ENCODE measurements around the gene APOB.

The APOB gene

DNA sequence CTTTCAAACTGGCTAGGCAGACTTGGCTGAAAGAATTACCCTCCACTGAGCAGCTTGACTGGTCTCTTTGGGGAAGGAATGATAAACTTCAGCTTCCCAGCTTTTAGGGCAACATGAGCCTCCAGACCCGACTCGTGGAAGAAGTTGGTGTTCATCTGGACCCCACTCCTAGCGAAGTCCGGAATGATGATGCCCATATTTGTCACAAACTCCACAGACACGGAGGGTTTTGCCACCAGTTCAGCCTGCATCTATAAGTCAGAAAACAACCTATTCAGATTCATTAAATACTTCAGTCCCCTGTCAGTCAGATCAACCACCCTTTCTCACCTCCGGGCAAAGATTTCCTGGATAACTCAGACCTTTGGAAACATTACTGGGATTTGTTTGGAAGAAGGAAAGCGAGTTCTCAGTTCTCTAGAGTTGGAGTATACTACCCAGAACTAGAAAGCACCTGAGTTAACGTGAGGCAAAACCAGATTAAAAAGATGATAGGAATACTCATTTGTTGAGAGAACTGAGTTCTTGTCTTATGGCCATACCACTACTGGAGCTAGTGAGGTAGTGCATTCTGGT, 21.0 kb downstream of the APOB start:
- Histone ChIP-seq H4K5ac (ENCODE audit: low read length) (no peak overlapping the region), H3K4me3 (ENCODE audit: low read length) (no peak overlapping the region), H2AK5ac (ENCODE audit: low read length) (no peak overlapping the region), H2BK120ac (ENCODE audit: low read depth, low read length) (no peak overlapping the region), H3K18ac (ENCODE audit: low read length) (no peak overlapping the region), H3K4ac (ENCODE audit: low read depth, low read length) (no peak overlapping the region), H3K79me1 (ENCODE audit: low read length) (no peaks in the 10 kb centered on the region), H3K4me1 (ENCODE audit: control insufficient read depth, low read depth, low read length) (no peaks in the 10 kb centered on the region), H3K9ac (ENCODE audit: low read length) (no peak overlapping the region), H2BK15ac (replicated peaks; ENCODE audit: low read depth) (no peak overlapping the region), H3K79me2 (ENCODE audit: control insufficient read depth, insufficient read depth, low read length) (no peaks in the 10 kb centered on the region), H4K8ac (ENCODE audit: low read depth, low read length) (no peak overlapping the region), H2BK5ac (ENCODE audit: low read length) (no peak overlapping the region), H3K27ac (ENCODE audit: low read depth, low read length) (no peak overlapping the region), H3K23ac (ENCODE audit: low read length) (no peak overlapping the region), H3K4me2 (ENCODE audit: low read length) (no peak overlapping the region), H3K56ac (ENCODE audit: low read length) (no peak overlapping the region), H3K27me3 (ENCODE audit: insufficient read depth, low read length, poor library complexity) (no peaks in the 10 kb centered on the region), H3K36me3 (ENCODE audit: control insufficient read depth, insufficient read depth, low read length) (no peaks in the 10 kb centered on the region)
- no peak for DNase-seq
- no CpG with 5 or more reads among the region's 8 CpGs for WGBS (ENCODE audit: extremely low coverage, insufficient coverage, low lambda C conversion rate)

DNA sequence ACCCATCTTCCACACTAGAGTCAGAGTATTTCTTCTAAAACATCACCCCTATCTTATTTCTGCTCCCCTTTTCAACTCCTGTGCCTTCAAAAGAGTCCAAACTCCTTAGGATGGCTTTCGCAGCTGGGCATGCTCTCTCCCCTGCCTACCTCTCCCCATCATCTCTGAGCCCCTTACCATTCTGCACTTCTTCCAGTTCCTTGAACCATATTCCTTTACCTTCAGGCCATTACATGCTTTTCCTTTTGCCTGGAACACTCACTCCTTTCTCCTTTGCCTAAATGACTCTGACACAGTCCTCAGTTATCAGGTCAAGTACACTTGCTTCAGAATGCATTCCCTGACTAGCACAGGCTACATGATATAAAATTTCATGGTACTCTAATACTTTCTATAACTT, 22.4 kb downstream of the APOB start:
- H3K79me2 ChIP-seq (ENCODE audit: control insufficient read depth, insufficient read depth, low read length) = no peaks in the 10 kb centered on the region
- H4K8ac ChIP-seq (ENCODE audit: low read depth, low read length) = no peak overlapping the region
- no peak overlapping the region for H3K23ac ChIP-seq (ENCODE audit: low read length)
- H2BK15ac ChIP-seq (replicated peaks; ENCODE audit: low read depth) = no peak overlapping the region
- H2AK5ac ChIP-seq (ENCODE audit: low read length) = no peak overlapping the region
- H3K4me3 ChIP-seq (ENCODE audit: low read length) = no peak overlapping the region
- H3K4me2 ChIP-seq (ENCODE audit: low read length) = no peak overlapping the region
- H2BK5ac ChIP-seq (ENCODE audit: low read length) = no peak overlapping the region
- H3K4ac ChIP-seq (ENCODE audit: low read depth, low read length) = no peak overlapping the region
- no CpG with 5 or more reads among the region's 1 CpG for WGBS (ENCODE audit: extremely low coverage, insufficient coverage, low lambda C conversion rate)
- no peaks in the 10 kb centered on the region for H3K4me1 ChIP-seq (ENCODE audit: control insufficient read depth, low read depth, low read length)
- DNase-seq = no peak
- H2BK120ac ChIP-seq (ENCODE audit: low read depth, low read length) = no peak overlapping the region
- no peak overlapping the region for H3K56ac ChIP-seq (ENCODE audit: low read length)
- no peaks in the 10 kb centered on the region for H3K36me3 ChIP-seq (ENCODE audit: control insufficient read depth, insufficient read depth, low read length)
- H3K79me1 ChIP-seq (ENCODE audit: low read length) = no peaks in the 10 kb centered on the region
- no peak overlapping the region for H4K5ac ChIP-seq (ENCODE audit: low read length)
- no peaks in the 10 kb centered on the region for H3K27me3 ChIP-seq (ENCODE audit: insufficient read depth, low read length, poor library complexity)
- H3K18ac ChIP-seq (ENCODE audit: low read length) = no peak overlapping the region
- no peak overlapping the region for H3K27ac ChIP-seq (ENCODE audit: low read depth, low read length)
- H3K9ac ChIP-seq (ENCODE audit: low read length) = no peak overlapping the region

DNA sequence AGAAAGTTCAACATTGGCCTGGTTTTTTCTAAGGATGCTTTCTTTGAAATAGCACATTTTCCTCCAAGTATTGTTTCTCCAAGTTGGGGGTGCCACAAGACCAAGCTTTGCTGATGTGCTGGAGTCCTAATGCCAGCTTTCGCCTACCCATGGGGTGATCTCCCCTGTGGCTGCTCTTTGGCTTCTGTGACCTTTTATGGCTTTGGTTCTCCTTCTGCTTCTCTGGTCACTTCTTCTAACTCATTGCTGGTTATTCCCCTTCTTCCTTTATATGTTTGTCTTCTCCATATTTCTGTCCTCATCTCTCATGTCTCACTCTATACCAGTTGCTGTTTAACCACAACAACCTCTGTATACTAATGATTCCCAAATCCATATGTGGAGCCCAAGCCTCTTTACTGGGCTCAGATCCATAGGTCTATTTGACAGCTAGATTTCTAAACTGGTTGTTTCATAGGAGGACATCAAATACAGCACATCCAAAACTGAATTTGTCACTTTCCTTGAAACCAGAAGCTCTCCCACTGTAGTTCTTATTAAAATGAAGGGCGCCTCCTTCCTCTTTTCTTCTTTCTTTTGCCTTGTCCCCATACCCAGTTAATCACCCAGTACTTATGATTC, 23.1 kb downstream of the APOB start:
- Histone ChIP-seq H3K9ac (ENCODE audit: low read length) (no peak overlapping the region), H3K79me1 (ENCODE audit: low read length) (no peaks in the 10 kb centered on the region), H3K56ac (ENCODE audit: low read length) (no peak overlapping the region), H4K5ac (ENCODE audit: low read length) (no peak overlapping the region), H2BK5ac (ENCODE audit: low read length) (no peak overlapping the region), H3K36me3 (ENCODE audit: control insufficient read depth, insufficient read depth, low read length) (no peaks in the 10 kb centered on the region), H4K8ac (ENCODE audit: low read depth, low read length) (no peak overlapping the region), H3K27ac (ENCODE audit: low read depth, low read length) (no peak overlapping the region), H3K18ac (ENCODE audit: low read length) (no peak overlapping the region), H2BK120ac (ENCODE audit: low read depth, low read length) (no peak overlapping the region), H3K4me2 (ENCODE audit: low read length) (no peak overlapping the region), H2BK15ac (replicated peaks; ENCODE audit: low read depth) (no peak overlapping the region), H3K4ac (ENCODE audit: low read depth, low read length) (no peak overlapping the region), H3K4me3 (ENCODE audit: low read length) (no peak overlapping the region), H3K79me2 (ENCODE audit: control insufficient read depth, insufficient read depth, low read length) (no peaks in the 10 kb centered on the region), H3K4me1 (ENCODE audit: control insufficient read depth, low read depth, low read length) (no peaks in the 10 kb centered on the region), H3K23ac (ENCODE audit: low read length) (no peak overlapping the region), H2AK5ac (ENCODE audit: low read length) (no peak overlapping the region), H3K27me3 (ENCODE audit: insufficient read depth, low read length, poor library complexity) (no peaks in the 10 kb centered on the region)
- DNase-seq = no peak
- WGBS (ENCODE audit: extremely low coverage, insufficient coverage, low lambda C conversion rate) = no CpG with 5 or more reads among the region's 2 CpGs

DNA sequence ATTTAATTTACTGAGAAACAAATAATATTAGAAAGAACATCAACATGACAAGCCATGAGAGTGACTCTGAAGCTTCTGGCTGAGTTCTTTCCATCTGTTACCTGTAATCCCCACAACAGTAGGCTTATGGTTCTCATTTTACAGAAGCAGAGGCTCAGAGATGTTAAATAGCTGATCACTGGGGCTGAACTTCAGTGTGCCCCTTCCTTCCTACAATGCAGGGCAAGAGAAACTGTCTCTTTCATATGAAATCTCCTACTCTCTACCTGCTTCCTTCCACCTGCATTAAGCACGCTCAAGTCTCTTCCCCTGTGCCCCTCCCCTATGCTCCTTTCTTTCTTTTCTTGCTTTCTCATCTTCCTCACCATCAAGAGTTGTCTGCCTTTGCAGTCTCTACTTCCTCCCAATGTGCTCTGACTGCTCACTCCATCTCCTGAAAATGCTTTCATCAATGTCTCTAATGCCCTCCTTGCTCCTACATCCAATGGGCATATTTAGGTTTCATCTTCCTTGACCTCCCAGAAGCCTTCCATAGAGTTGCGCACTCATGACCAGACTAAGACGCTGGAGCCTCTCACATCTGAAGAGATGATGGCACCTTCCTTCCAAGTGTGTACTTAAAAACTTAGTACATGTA, 23.7 kb downstream of the APOB start:
- no peaks in the 10 kb centered on the region for H3K27me3 ChIP-seq (ENCODE audit: insufficient read depth, low read length, poor library complexity)
- no peak overlapping the region for H3K27ac ChIP-seq (ENCODE audit: low read depth, low read length)
- H3K4me1 ChIP-seq (ENCODE audit: control insufficient read depth, low read depth, low read length) = no peaks in the 10 kb centered on the region
- H2BK120ac ChIP-seq (ENCODE audit: low read depth, low read length) = no peak overlapping the region
- no peak for DNase-seq
- H2BK5ac ChIP-seq (ENCODE audit: low read length) = no peak overlapping the region
- no peaks in the 10 kb centered on the region for H3K36me3 ChIP-seq (ENCODE audit: control insufficient read depth, insufficient read depth, low read length)
- no peaks in the 10 kb centered on the region for H3K79me2 ChIP-seq (ENCODE audit: control insufficient read depth, insufficient read depth, low read length)
- H3K79me1 ChIP-seq (ENCODE audit: low read length) = no peaks in the 10 kb centered on the region
- H3K4ac ChIP-seq (ENCODE audit: low read depth, low read length) = no peak overlapping the region
- H3K9ac ChIP-seq (ENCODE audit: low read length) = no peak overlapping the region
- no peak overlapping the region for H4K8ac ChIP-seq (ENCODE audit: low read depth, low read length)
- no peak overlapping the region for H3K4me2 ChIP-seq (ENCODE audit: low read length)
- H2BK15ac ChIP-seq (replicated peaks; ENCODE audit: low read depth) = no peak overlapping the region
- no peak overlapping the region for H3K56ac ChIP-seq (ENCODE audit: low read length)
- H3K18ac ChIP-seq (ENCODE audit: low read length) = no peak overlapping the region
- no peak overlapping the region for H4K5ac ChIP-seq (ENCODE audit: low read length)
- WGBS (ENCODE audit: extremely low coverage, insufficient coverage, low lambda C conversion rate) = no CpG with 5 or more reads among the region's 3 CpGs
- H3K23ac ChIP-seq (ENCODE audit: low read length) = no peak overlapping the region
- H2AK5ac ChIP-seq (ENCODE audit: low read length) = no peak overlapping the region
- no peak overlapping the region for H3K4me3 ChIP-seq (ENCODE audit: low read length)

DNA sequence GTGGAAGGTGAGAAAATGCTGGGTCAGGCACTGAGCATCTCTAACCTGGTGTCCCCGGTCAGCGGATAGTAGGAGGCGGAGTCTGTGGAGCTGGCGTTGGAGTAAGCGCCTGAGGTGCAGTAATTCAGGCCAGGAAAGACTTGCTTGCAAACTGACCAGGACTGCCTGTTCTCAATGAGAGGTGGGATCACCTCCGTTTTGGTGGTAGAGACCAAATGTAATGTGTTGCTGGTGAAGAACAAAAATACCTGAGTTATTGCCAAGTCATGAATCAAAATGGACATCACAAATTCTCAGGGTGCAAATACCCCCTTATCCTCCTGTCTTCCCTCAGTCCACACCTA, 24.2 kb downstream of the APOB start:
- Histone ChIP-seq H3K27me3 (ENCODE audit: insufficient read depth, low read length, poor library complexity) (no peaks in the 10 kb centered on the region), H3K18ac (ENCODE audit: low read length) (no peak overlapping the region), H3K9ac (ENCODE audit: low read length) (no peak overlapping the region), H4K5ac (ENCODE audit: low read length) (no peak overlapping the region), H3K4ac (ENCODE audit: low read depth, low read length) (no peak overlapping the region), H2BK120ac (ENCODE audit: low read depth, low read length) (no peak overlapping the region), H3K36me3 (ENCODE audit: control insufficient read depth, insufficient read depth, low read length) (no peaks in the 10 kb centered on the region), H3K79me2 (ENCODE audit: control insufficient read depth, insufficient read depth, low read length) (no peaks in the 10 kb centered on the region), H3K4me1 (ENCODE audit: control insufficient read depth, low read depth, low read length) (no peaks in the 10 kb centered on the region), H3K79me1 (ENCODE audit: low read length) (no peaks in the 10 kb centered on the region), H2AK5ac (ENCODE audit: low read length) (no peak overlapping the region), H3K4me3 (ENCODE audit: low read length) (no peak overlapping the region), H3K4me2 (ENCODE audit: low read length) (no peak overlapping the region), H4K8ac (ENCODE audit: low read depth, low read length) (no peak overlapping the region), H3K23ac (ENCODE audit: low read length) (no peak overlapping the region), H3K56ac (ENCODE audit: low read length) (no peak overlapping the region), H2BK15ac (replicated peaks; ENCODE audit: low read depth) (no peak overlapping the region), H2BK5ac (ENCODE audit: low read length) (no peak overlapping the region), H3K27ac (ENCODE audit: low read depth, low read length) (no peak overlapping the region)
- DNase-seq = no peak
- no CpG with 5 or more reads among the region's 6 CpGs for WGBS (ENCODE audit: extremely low coverage, insufficient coverage, low lambda C conversion rate)

Measured in mesendoderm (in vitro differentiated cells).